GM12864 (cell line): ENCODE results near the gene LIPT2.

ENCODE experiments used
- DNase-seq: peaks from one replicate; pipeline ENCODE4 v3.0.0-alpha.2; 2011; ENCODE audit warnings: low read depth
- H3K4me3 ChIP-seq: 2 replicates; pipeline ENCODE4 v1.5.1; 2011; ENCODE audit warnings: mild to moderate bottlenecking, low read depth, low read length, control low read depth
- TF ChIP-seq, protein P1 (sequence below): IDR thresholded peaks from 2 replicates; pipeline ENCODE4 v1.5.1; 2011; ENCODE audit warnings: low read depth, mild to moderate bottlenecking, moderate library complexity, low read length, control low read depth, inconsistent platforms; ENCODE audit errors: missing control alignments

LIPT2 gene

DNA sequence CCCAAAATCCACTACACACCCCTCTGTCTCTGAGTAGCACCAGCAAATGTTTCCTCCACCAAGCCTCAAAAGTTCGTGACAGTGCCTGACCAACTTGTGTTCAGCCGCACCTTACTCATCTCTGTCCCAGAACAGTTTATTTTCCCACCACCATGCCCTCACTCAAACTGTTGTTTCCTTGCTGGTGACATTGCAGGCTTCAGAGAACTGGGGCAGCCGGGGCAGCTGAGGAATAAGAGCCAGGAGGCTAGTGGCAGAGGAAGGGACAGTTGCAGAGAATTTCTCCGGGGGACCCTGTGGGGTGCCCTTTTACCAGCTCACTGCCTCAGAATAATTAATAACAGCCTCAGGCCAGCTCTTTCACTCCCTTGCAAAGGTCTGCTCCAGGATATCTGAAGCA is 25.5 kb downstream of the LIPT2 start:
- no peak overlapping the region for H3K4me3 ChIP-seq
- TF ChIP-seq, protein P1, sequence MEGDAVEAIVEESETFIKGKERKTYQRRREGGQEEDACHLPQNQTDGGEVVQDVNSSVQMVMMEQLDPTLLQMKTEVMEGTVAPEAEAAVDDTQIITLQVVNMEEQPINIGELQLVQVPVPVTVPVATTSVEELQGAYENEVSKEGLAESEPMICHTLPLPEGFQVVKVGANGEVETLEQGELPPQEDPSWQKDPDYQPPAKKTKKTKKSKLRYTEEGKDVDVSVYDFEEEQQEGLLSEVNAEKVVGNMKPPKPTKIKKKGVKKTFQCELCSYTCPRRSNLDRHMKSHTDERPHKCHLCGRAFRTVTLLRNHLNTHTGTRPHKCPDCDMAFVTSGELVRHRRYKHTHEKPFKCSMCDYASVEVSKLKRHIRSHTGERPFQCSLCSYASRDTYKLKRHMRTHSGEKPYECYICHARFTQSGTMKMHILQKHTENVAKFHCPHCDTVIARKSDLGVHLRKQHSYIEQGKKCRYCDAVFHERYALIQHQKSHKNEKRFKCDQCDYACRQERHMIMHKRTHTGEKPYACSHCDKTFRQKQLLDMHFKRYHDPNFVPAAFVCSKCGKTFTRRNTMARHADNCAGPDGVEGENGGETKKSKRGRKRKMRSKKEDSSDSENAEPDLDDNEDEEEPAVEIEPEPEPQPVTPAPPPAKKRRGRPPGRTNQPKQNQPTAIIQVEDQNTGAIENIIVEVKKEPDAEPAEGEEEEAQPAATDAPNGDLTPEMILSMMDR: no peak

GRCh38 chr11:74466916-74467885 is 26.3 kb downstream of the LIPT2 start, which contains the start of gene KCNE3:
Gene KCNE3 (minus strand): TSS chr11:74467549. CDS start chr11:74457563, 9,986 bp downstream.
- H3K4me3 ChIP-seq: no peak within 1 kb of the TSS
- TF ChIP-seq, protein P1: no peak
- DNase-seq: no peak

More for the DNA sequence above, 25.5 kb downstream of the LIPT2 start:
- no peak for DNase-seq

DNA sequence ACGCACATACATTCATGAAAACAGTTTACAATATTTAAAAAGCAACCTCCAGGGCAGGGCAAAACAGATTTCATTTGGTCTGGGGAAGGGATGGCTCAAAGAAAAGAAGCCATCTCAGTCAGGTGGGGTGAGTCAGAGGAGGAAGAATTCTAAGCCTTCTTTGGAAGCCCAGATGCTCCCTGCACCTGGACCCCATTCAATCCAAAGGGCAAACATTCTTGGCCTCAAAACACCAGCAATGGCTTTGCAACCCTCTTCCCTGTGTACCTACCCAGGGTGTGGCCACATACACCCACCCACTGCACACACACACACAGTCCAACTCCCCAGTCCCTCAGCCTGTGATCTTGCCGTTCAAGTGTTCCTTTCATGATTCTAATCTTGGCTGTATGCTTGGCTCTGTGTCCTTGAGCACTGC is 28.2 kb downstream of the LIPT2 start:
- TF ChIP-seq, protein P1: no peak
- no peak overlapping the region for H3K4me3 ChIP-seq
- DNase-seq: no peak

DNA sequence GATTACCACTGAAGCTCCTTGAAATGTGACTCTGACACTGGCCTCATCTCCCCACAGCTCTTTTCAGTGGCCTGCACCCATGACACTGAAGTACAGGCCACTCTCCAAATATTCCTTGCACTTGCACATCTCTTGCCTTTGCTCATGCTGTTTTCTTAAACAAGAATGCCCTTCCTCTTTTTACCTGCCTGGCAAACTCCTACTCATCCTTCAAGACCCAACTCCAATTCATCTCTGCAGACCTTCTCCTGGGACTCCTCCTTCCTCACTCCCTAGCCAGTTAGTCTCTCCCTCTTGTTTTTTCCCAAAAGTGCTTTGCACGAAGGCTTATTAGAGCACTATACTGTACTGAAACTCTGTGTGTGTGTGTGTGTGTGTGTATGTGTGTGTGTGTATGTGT is 28.8 kb downstream of the LIPT2 start:
- TF ChIP-seq, protein P1: no peak
- DNase-seq: no peak

DNA sequence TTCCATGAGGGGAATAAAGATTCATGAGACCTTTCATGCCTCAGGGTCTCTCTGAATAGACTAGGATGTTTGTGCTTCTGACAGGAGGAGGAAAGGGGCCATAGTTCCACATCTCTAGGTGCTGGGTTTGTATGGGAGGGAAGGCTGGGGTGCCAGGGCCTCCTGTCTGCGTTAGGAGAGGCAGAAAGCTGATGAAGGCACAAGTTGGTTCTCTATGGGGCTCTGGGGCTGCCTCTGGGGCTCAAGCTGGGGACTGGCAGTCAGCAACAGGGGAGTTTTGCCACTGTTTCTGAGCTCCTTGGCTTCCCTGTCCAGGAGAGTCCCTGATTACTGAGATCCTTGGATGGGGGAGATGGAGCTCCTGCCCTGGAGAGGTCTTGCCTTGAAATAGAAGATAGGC is 30.3 kb downstream of the LIPT2 start:
- no peak overlapping the region for H3K4me3 ChIP-seq
- no peak for DNase-seq
- TF ChIP-seq, protein P1: no peak

More for the DNA sequence above, 28.8 kb downstream of the LIPT2 start:
- no peak overlapping the region for H3K4me3 ChIP-seq

DNA sequence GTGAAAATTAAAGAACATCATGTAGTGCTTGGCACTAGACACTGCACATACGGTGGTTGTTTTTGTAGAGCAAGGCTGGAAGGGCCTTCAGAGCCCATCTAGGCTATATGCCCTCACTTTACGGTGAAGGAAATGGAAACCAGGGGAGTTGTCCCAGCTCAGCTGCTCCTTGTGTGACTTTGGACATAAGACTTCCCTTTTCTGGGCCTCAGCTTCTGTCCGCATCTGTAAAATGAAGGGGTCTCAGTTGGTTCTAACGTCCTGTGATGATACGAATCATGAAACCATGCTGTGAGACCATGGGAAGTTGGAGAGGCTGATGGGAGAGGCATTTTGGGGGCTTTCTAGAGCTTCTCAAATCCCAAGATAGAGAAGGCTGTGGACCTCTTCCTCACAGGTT is 30.9 kb downstream of the LIPT2 start:
- TF ChIP-seq, protein P1: no peak
- no peak overlapping the region for H3K4me3 ChIP-seq
- no peak for DNase-seq
